ENCODE measurements around the gene NPTX1. TPM values are rescaled to one million over a fixed set of nuclear protein-coding genes. Genes with fewer than 3 reads are reported as not detected.

The NPTX1 gene
- total and polyA plus RNA-seq, 2 experiments from 2014 or later: not detected

DNA sequence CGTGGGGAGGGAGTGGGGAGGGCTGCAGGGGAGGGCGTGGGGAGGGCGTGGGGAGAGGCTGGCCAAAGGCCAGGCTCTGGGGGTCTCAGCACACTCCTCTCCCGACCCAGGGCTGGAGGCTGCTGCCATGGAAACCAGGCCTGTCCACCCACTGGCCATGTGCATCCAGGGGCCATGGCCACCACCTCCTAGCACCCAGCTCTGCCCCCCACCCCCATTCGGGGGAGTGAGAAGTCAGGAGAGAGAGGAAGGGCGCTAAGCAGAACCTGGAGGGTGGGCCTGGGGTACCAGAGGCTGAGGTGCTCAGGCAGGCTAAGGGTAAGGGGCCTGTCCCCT lies 31.8 kb downstream of the NPTX1 start:
- peaks cover 26% of the 10 kb centered on the region for H3K27me3 ChIP-seq
- DNase-seq (ENCODE audit: low read depth in 1 of 2, low spot score in 1 of 2): no peak
- H3K9me3 ChIP-seq (ENCODE audit: low read depth): no peaks in the 10 kb centered on the region
- H3K4me1 ChIP-seq (ENCODE audit: low read depth): no peaks in the 10 kb centered on the region
- no peaks in the 10 kb centered on the region for H3K36me3 ChIP-seq
- no peak overlapping the region for H3K27ac ChIP-seq
- H3K4me3 ChIP-seq: no peak overlapping the region
- TF ChIP-seq, protein P1, sequence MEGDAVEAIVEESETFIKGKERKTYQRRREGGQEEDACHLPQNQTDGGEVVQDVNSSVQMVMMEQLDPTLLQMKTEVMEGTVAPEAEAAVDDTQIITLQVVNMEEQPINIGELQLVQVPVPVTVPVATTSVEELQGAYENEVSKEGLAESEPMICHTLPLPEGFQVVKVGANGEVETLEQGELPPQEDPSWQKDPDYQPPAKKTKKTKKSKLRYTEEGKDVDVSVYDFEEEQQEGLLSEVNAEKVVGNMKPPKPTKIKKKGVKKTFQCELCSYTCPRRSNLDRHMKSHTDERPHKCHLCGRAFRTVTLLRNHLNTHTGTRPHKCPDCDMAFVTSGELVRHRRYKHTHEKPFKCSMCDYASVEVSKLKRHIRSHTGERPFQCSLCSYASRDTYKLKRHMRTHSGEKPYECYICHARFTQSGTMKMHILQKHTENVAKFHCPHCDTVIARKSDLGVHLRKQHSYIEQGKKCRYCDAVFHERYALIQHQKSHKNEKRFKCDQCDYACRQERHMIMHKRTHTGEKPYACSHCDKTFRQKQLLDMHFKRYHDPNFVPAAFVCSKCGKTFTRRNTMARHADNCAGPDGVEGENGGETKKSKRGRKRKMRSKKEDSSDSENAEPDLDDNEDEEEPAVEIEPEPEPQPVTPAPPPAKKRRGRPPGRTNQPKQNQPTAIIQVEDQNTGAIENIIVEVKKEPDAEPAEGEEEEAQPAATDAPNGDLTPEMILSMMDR (IDR thresholded peaks at IDR 0.05; ENCODE audit: low read depth, low read length): no peak

DNA sequence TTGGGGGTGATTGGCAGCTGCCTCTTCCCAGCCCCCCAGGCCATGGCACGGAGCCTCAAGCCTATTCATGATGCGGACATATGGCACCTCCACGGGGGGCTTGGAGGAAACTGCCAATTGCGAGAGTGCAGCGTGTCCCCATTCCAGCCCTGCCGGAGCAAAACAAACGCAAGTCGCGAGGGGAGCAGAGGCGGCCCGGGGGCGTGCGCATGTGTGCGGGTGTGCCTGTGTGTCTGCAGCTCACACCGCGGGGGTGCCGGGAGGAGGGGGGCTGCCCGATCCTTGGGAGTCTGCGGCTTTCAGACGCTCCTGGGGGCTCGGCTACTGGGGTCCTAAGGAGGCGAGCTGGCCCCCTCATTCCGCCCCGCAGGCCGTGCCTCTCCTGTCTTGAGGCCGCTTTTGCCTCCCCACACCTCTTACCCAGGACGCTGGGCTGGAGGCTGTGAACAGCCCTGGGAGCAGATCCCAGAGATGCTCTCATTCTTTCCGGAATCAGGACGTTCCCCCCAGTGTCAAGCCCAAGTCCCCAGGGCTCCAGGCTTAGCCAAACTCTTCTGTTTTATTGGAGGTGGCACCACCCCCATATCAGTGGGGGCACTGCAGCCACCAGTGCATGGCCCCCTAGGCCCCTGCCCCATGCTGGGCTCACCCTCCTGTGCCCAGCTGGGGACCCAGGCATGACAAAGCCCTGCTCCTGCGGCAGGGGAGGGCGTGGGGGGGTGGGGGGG lies 32.3 kb downstream of the NPTX1 start:
- TF ChIP-seq, protein P1 (IDR thresholded peaks at IDR 0.05; ENCODE audit: low read depth, low read length): no peak
- H3K9me3 ChIP-seq (ENCODE audit: low read depth): no peaks in the 10 kb centered on the region
- H3K4me1 ChIP-seq (ENCODE audit: low read depth): no peaks in the 10 kb centered on the region
- H3K36me3 ChIP-seq: no peaks in the 10 kb centered on the region
- peaks cover 26% of the 10 kb centered on the region for H3K27me3 ChIP-seq
- no peak overlapping the region for H3K27ac ChIP-seq
- H3K4me3 ChIP-seq: no peak overlapping the region
- no peak for DNase-seq (ENCODE audit: low read depth in 1 of 2, low spot score in 1 of 2)

DNA sequence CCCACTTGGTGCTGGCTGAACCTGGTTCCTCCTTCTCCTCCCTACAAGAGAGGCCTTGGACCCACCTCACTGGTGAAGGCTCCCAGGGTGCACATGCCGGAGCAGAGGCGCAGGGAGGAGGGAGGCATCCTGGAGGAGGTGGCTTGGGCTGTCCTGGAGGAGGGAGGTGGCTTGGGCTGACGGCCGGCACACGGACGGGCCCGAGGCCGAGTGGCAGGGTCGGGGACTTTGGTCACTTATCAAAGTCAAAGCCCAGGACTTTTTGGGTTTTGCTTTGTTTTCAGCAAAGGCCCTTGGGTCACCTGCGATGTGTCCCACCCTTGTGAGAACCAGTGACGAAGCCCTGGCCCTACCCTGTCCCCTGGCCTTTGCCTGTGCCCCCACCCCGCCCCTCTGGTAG lies 32.9 kb downstream of the NPTX1 start:
- no peaks in the 10 kb centered on the region for H3K36me3 ChIP-seq

DNA sequence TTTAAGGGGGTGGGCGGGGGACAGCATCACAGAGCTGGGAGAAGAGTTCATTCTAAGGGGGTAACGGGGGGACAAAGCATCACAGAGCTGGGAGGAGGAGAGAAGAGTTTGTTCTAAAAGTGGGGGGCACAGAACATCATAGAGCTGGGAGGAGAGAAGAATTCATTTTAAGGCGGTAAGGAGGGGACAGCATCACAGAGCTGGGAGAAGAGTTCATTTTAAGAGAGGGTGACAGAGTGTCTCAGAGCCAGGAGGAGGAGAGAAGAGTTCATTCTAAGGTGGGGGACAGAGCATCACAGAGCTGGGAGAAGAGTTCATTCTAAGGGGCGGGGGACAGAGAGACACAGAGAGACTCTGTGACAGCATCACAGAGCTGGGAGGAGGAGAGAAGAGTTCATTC lies 33.6 kb downstream of the NPTX1 start:
- Histone ChIP-seq H3K36me3 (no peaks in the 10 kb centered on the region), H3K27me3 (peaks cover 26% of the 10 kb centered on the region), H3K4me1 (ENCODE audit: low read depth) (no peaks in the 10 kb centered on the region), H3K27ac (no peak overlapping the region), H3K4me3 (no peak overlapping the region), H3K9me3 (ENCODE audit: low read depth) (no peaks in the 10 kb centered on the region)
- TF ChIP-seq, protein P1 (IDR thresholded peaks at IDR 0.05; ENCODE audit: low read depth, low read length): no peak
- DNase-seq (ENCODE audit: low read depth in 1 of 2, low spot score in 1 of 2): no peak

More for the DNA sequence above, 32.9 kb downstream of the NPTX1 start:
- H3K27ac ChIP-seq: no peak overlapping the region
- H3K4me3 ChIP-seq: no peak overlapping the region
- H3K9me3 ChIP-seq (ENCODE audit: low read depth): no peaks in the 10 kb centered on the region
- H3K4me1 ChIP-seq (ENCODE audit: low read depth): no peaks in the 10 kb centered on the region
- TF ChIP-seq, protein P1 (IDR thresholded peaks at IDR 0.05; ENCODE audit: low read depth, low read length): no peak
- peaks cover 26% of the 10 kb centered on the region for H3K27me3 ChIP-seq
- no peak for DNase-seq (ENCODE audit: low read depth in 1 of 2, low spot score in 1 of 2)

DNA sequence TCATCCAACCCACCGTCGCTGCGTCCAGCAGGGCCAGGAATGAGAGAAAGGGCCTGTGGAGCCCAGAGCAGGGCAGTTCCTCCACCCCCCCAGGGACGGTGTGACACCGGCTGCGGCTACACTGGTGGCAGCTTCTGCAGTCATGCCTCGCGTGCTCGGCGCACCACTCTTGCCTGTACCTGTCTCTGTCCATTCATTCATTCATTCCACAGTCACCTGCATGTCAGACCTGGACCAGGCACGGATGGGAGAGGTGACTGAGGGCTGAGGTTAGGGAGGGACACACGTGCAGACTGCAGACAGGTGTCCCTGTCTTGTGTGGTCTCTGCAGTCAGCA lies 34.1 kb downstream of the NPTX1 start:
- DNase-seq (ENCODE audit: low read depth in 1 of 2, low spot score in 1 of 2): no peak
- TF ChIP-seq, protein P1 (IDR thresholded peaks at IDR 0.05; ENCODE audit: low read depth, low read length): no peak
- Histone ChIP-seq H3K4me1 (ENCODE audit: low read depth) (no peaks in the 10 kb centered on the region), H3K4me3 (no peak overlapping the region), H3K36me3 (no peaks in the 10 kb centered on the region), H3K27me3 (peaks cover 26% of the 10 kb centered on the region), H3K27ac (no peak overlapping the region), H3K9me3 (ENCODE audit: low read depth) (no peaks in the 10 kb centered on the region)

Measured in cardiac muscle cell (in vitro differentiated cells and primary cell).